Smooth muscle cell (in vitro differentiated cells): ENCODE measurements around the gene ZBTB7B. TPM values are rescaled to one million over a fixed set of nuclear protein-coding genes. Genes with fewer than 3 reads are reported as not detected.
"Not testable (repeated sequence)": the region's sequence is repeated elsewhere in the genome, so short reads cannot be mapped to it uniquely, and the experiment has no call there.

Experiments used
- DNase-seq: peaks from one replicate; lab custom pipeline; 2025; ENCODE audit not compliant: unreplicated experiment; lab: John Stamatoyannopoulos, UW
- H2AFZ ChIP-seq: fragments of 200-600 bp; sonication (generic); 2 replicates; pipeline ENCODE4 v1.6.0; 2016; ENCODE audit warnings: antibody characterized with exemption, low read depth, mild to moderate bottlenecking
- H3F3A ChIP-seq: fragments of 200-600 bp; sonication (generic); 2 replicates; pipeline ENCODE4 v1.6.0; 2017; ENCODE audit warnings: antibody characterized with exemption, low read depth
- H3K27ac ChIP-seq: fragments of 200-600 bp; sonication (generic); 2 replicates; pipeline ENCODE4 v1.5.1; 2016; ENCODE audit warnings: low read depth, mild to moderate bottlenecking
- H3K27me3 ChIP-seq: fragments of 200-600 bp; sonication (generic); 2 replicates; pipeline ENCODE4 v1.6.1; 2016; ENCODE audit warnings: low read depth, mild to moderate bottlenecking
- H3K36me3 ChIP-seq: fragments of 200-600 bp; sonication (generic); 2 replicates; pipeline ENCODE4 v1.5.1; 2016; ENCODE audit warnings: low read depth
- H3K4me1 ChIP-seq: fragments of 200-600 bp; sonication (generic); 2 replicates; pipeline ENCODE4 v1.5.1; 2016; ENCODE audit warnings: low read depth
- H3K4me2 ChIP-seq: fragments of 200-600 bp; sonication (generic); 2 replicates; pipeline ENCODE4 v1.6.0; 2016; ENCODE audit warnings: mild to moderate bottlenecking
- H3K4me3 ChIP-seq: fragments of 200-600 bp; sonication (generic); 2 replicates; pipeline ENCODE4 v1.5.1; 2016; ENCODE audit warnings: mild to moderate bottlenecking
- H3K79me2 ChIP-seq: fragments of 200-600 bp; sonication (generic); 2 replicates; pipeline ENCODE4 v1.6.0; 2016; ENCODE audit warnings: low read depth, mild to moderate bottlenecking
- H3K9ac ChIP-seq: fragments of 200-600 bp; sonication (generic); 2 replicates; pipeline ENCODE4 v1.6.0; 2016; ENCODE audit warnings: low read depth
- H3K9me3 ChIP-seq: fragments of 200-600 bp; sonication (generic); replicated peaks from 2 replicates; pipeline ENCODE4 v1.5.1; 2016; ENCODE audit warnings: low read depth
- H4K20me1 ChIP-seq: fragments of 200-600 bp; sonication (generic); 2 replicates; pipeline ENCODE4 v1.6.0; 2016; ENCODE audit warnings: low read depth
- CTCF ChIP-seq: fragments of 200-600 bp; sonication (generic); IDR thresholded peaks from 2 replicates; pipeline ENCODE4 v1.5.1; 2017; ENCODE audit warnings: borderline replicate concordance, mild to moderate bottlenecking, antibody characterized with exemption; ENCODE audit not compliant: insufficient read depth, poor library complexity, severe bottlenecking
- WGBS: methylation state at CpG from one replicate; pipeline ENCODE4 v1.1.7; 2016; ENCODE audit warnings: low lambda C conversion rate; 5-methylcytosine and 5-hydroxymethylcytosine counted together
- polyA plus RNA-seq: library from polyadenylated mRNA; unstranded; fragments of >200 nt; fragmentation: Nextera tagmentation; extraction: Ambion mirVana; gene quantifications from 2 replicates; pipeline ENCODE4 v1.2.1, GENCODE V29; 2016
- total RNA-seq: library from RNA; depleted of rRNA; stranded (reverse); fragments of >200 nt; gene quantifications from 2 replicates; pipeline ENCODE4 v1.2.3, GENCODE V29; 2014

Gene ZBTB7B
- total and polyA plus RNA-seq, 2 experiments from 2014 or later, result 7.5 to 15.5 TPM

- 2% methylated on average over 45 of the region's 47 CpGs for whole genome bisulfite sequencing
- peak within 1 kb of the TSS; percentile 52 for H2AFZ ChIP-seq
- peak within 1 kb of the TSS; percentile 95 for H3K9ac ChIP-seq
- H3K4me1 ChIP-seq, result peaks cover 46% of the 10 kb centered on the region
- peak within 1 kb of the TSS; percentile 98 for H3K27ac ChIP-seq
- DNase-seq, result peak; percentile 99
- H3K4me2 ChIP-seq, result peak within 1 kb of the TSS; percentile 94
- peaks cover 33% of the 10 kb centered on the region for H3F3A ChIP-seq
- no peaks in the 10 kb centered on the region for H3K27me3 ChIP-seq
- H4K20me1 ChIP-seq, result peaks cover 5% of the 10 kb centered on the region
- H3K9me3 ChIP-seq, result no peaks in the 10 kb centered on the region
- H3K36me3 ChIP-seq, result no peaks in the 10 kb centered on the region
- TF ChIP-seq CTCF, result no peak
- peaks cover 42% of the 10 kb centered on the region for H3K79me2 ChIP-seq
- H3K4me3 ChIP-seq, result peak within 1 kb of the TSS; percentile 55
Observed at GRCh38 chr1:154974102-154974807, 28.3 kb upstream of the ZBTB7B start, which contains the start of gene CKS1B. CKS1B (plus strand) TSS chr1:154974681; CDS start chr1:154974746, 65 bp downstream.

GRCh38 chr1:154974808-154975408 lies 27.7 kb upstream of the ZBTB7B start:
- H3K27me3 ChIP-seq, result no peaks in the 10 kb centered on the region
- no peaks in the 10 kb centered on the region for H3K9me3 ChIP-seq
- peaks cover 35% of the 10 kb centered on the region for H3K79me2 ChIP-seq
- H3K36me3 ChIP-seq, result no peaks in the 10 kb centered on the region
- H2AFZ ChIP-seq, result peak overlapping the region; percentile 52
- H3K4me3 ChIP-seq, result peak overlapping the region; percentile 55
- peaks cover 33% of the 10 kb centered on the region for H3F3A ChIP-seq
- peak overlapping the region; percentile 98 for H3K27ac ChIP-seq
- DNase-seq, result peak; percentile 99
- no peak for TF ChIP-seq CTCF
- WGBS, result under 1% methylated on average over 30 of the region's 30 CpGs
- H4K20me1 ChIP-seq, result no peaks in the 10 kb centered on the region
- H3K9ac ChIP-seq, result peak overlapping the region; percentile 77
- peaks cover 40% of the 10 kb centered on the region for H3K4me1 ChIP-seq
- peak overlapping the region; percentile 90 for H3K4me2 ChIP-seq

- peak overlapping the region; percentile 98 for H3K27ac ChIP-seq
- no peaks in the 10 kb centered on the region for H3K36me3 ChIP-seq
- H4K20me1 ChIP-seq, result no peaks in the 10 kb centered on the region
- H3F3A ChIP-seq, result peaks cover 33% of the 10 kb centered on the region
- H3K9ac ChIP-seq, result peak overlapping the region; percentile 77
- H3K4me3 ChIP-seq, result peak overlapping the region; percentile 55
- WGBS, result 2% methylated on average over 23 of the region's 24 CpGs
- peaks cover 35% of the 10 kb centered on the region for H3K4me1 ChIP-seq
- DNase-seq, result peak; percentile 22
- no peak for TF ChIP-seq CTCF
- peak overlapping the region; percentile 52 for H2AFZ ChIP-seq
- no peaks in the 10 kb centered on the region for H3K9me3 ChIP-seq
- H3K27me3 ChIP-seq, result no peaks in the 10 kb centered on the region
- H3K4me2 ChIP-seq, result peak overlapping the region; percentile 90
- H3K79me2 ChIP-seq, result peaks cover 29% of the 10 kb centered on the region
Observed at GRCh38 chr1:154975409-154976059, 27.1 kb upstream of the ZBTB7B start.

- not testable (repeated sequence) for H3K9ac ChIP-seq, DNase-seq, H3K4me3 ChIP-seq, H2AFZ ChIP-seq, H3K4me2 ChIP-seq, H3K27me3 ChIP-seq, H4K20me1 ChIP-seq, H3K9me3 ChIP-seq, H3K27ac ChIP-seq, H3K36me3 ChIP-seq
- 90% methylated on average over 3 of the region's 3 CpGs for WGBS
- Histone ChIP-seq H3K79me2 (peaks cover 33% of the 10 kb centered on the region), H3K4me1 (peaks cover 20% of the 10 kb centered on the region), H3F3A (peaks cover 16% of the 10 kb centered on the region)
Observed at GRCh38 chr1:154977762-154978161, 24.8 kb upstream of the ZBTB7B start.
